IMR-90 (cell line): Measurements from ENCODE around the gene ABI3. TPM values are rescaled to one million over a fixed set of nuclear protein-coding genes. Genes with fewer than 3 reads are reported as not detected.

ENCODE experiments used
- ATAC-seq: fragments of 200-7000 bp; cut with Tn5 transposase; 2 replicates; pipeline ENCODE4 v1.9.1; 2020; ENCODE audit warnings: low read depth, mild to moderate bottlenecking, moderate library complexity
- BruUV-seq: library from RNA; stranded (reverse); fragments of 400-500 nt; replicated peaks from 2 replicates; lab custom pipeline; 2021; lab: Mats Ljungman, UMichigan
- CTCF ChIA-PET: fragments of 300-600 bp; formaldehyde crosslinking; extraction: SDS; loops from one replicate; lab custom pipeline; 2021; ENCODE audit warnings: antibody characterized with exemption; lab: Yijun Ruan, JAX
- POLR2A ChIA-PET: fragments of 300-600 bp; sonication (Branson Sonifier 250); formaldehyde crosslinking; loops from one replicate; lab custom pipeline; 2022; ENCODE audit warnings: antibody characterized with exemption; ENCODE audit not compliant: unreplicated experiment; lab: Charles Lee
- DNase-seq: peaks from one replicate; pipeline ENCODE4 v3.0.0; 2013
- H2AFZ ChIP-seq: replicated peaks from 2 replicates; pipeline ENCODE3; 2013; ENCODE audit warnings: low read length, mild to moderate bottlenecking; ENCODE audit not compliant: poor library complexity
- H2AK5ac ChIP-seq: 2 replicates; pipeline ENCODE4 v1.6.1; 2013; ENCODE audit warnings: low read depth, low read length, inconsistent platforms
- H2AK9ac ChIP-seq: replicated peaks from 2 replicates; pipeline ENCODE3; 2013; ENCODE audit warnings: mild to moderate bottlenecking, low read depth, low read length, moderate library complexity; ENCODE audit not compliant: poor library complexity
- H2BK120ac ChIP-seq: 2 replicates; pipeline ENCODE4 v1.6.1; 2013; ENCODE audit warnings: low read depth, low read length, inconsistent platforms
- H2BK15ac ChIP-seq: 3 replicates; pipeline ENCODE4 v1.6.1; 2013; ENCODE audit warnings: low read depth, low read length, inconsistent platforms
- H2BK20ac ChIP-seq: 2 replicates; pipeline ENCODE4 v1.6.1; 2013; ENCODE audit warnings: low read depth, mild to moderate bottlenecking, inconsistent platforms, low read length, moderate library complexity
- H2BK5ac ChIP-seq: 2 replicates; pipeline ENCODE4 v1.6.1; 2013; ENCODE audit warnings: mild to moderate bottlenecking, low read depth, low read length, inconsistent platforms; ENCODE audit not compliant: poor library complexity, severe bottlenecking
- H3K14ac ChIP-seq: replicated peaks from 2 replicates; pipeline ENCODE4 v1.6.1; 2013; ENCODE audit warnings: low read depth, low read length, inconsistent platforms
- H3K18ac ChIP-seq: 2 replicates; pipeline ENCODE4 v1.6.1; 2013; ENCODE audit warnings: low read depth, low read length, control low read depth
- H3K23ac ChIP-seq: 2 replicates; pipeline ENCODE4 v1.6.1; 2013; ENCODE audit warnings: low read depth, low read length, inconsistent platforms
- H3K27ac ChIP-seq: 2 replicates; pipeline ENCODE4 v1.5.1; 2013; ENCODE audit warnings: mild to moderate bottlenecking, control low read depth, low read length; ENCODE audit not compliant: insufficient read depth
- H3K27me3 ChIP-seq: 2 replicates; pipeline ENCODE4 v1.6.1; 2013; ENCODE audit warnings: low read length; ENCODE audit not compliant: control insufficient read depth, insufficient read depth
- H3K36me3 ChIP-seq: 2 replicates; pipeline ENCODE4 v1.6.1; 2013; ENCODE audit warnings: low read length, mixed read lengths; ENCODE audit not compliant: control insufficient read depth, insufficient read depth
- H3K4ac ChIP-seq: 2 replicates; pipeline ENCODE4 v1.6.1; 2013; ENCODE audit warnings: low read depth, low read length, inconsistent platforms
- H3K4me1 ChIP-seq: 2 replicates; pipeline ENCODE4 v1.6.1; 2013; ENCODE audit warnings: low read length, mixed read lengths; ENCODE audit not compliant: control insufficient read depth, insufficient read depth
- H3K4me2 ChIP-seq: 2 replicates; pipeline ENCODE4 v1.6.1; 2013; ENCODE audit warnings: low read depth, mild to moderate bottlenecking, control low read depth, low read length, moderate library complexity
- H3K4me3 ChIP-seq: 2 replicates; pipeline ENCODE4 v1.5.1; 2013; ENCODE audit warnings: low read depth, mild to moderate bottlenecking, control low read depth, low read length, moderate library complexity; ENCODE audit not compliant: insufficient read depth
- H3K56ac ChIP-seq: 2 replicates; pipeline ENCODE4 v1.6.1; 2013; ENCODE audit warnings: low read length, inconsistent platforms; ENCODE audit not compliant: insufficient read depth; ENCODE audit errors: extremely low read depth
- H3K79me1 ChIP-seq, 2 experiments: 2 replicates each; pipeline ENCODE4 v1.6.1; 2013; ENCODE audit warnings: low read length in 2 of 2, inconsistent platforms in 1 of 2, low read depth in 1 of 2
- H3K9ac ChIP-seq: 2 replicates; pipeline ENCODE4 v1.6.1; 2013; ENCODE audit warnings: low read depth, low read length, control low read depth
- H3K9me1 ChIP-seq: 2 replicates; pipeline ENCODE4 v1.6.1; 2013; ENCODE audit warnings: low read length, inconsistent platforms; ENCODE audit not compliant: insufficient read depth
- H3K9me3 ChIP-seq: 2 replicates; pipeline ENCODE4 v1.6.1; 2013; ENCODE audit warnings: low read length; ENCODE audit not compliant: control insufficient read depth, insufficient read depth
- H4K20me1 ChIP-seq: 2 replicates; pipeline ENCODE4 v1.6.1; 2013; ENCODE audit warnings: low read length, inconsistent platforms; ENCODE audit not compliant: insufficient read depth
- H4K5ac ChIP-seq: 2 replicates; pipeline ENCODE4 v1.6.1; 2013; ENCODE audit warnings: mild to moderate bottlenecking, low read depth, low read length, control low read depth
- H4K8ac ChIP-seq, 2 experiments: 2 replicates each; pipeline ENCODE4 v1.6.1; 2013; ENCODE audit warnings: low read depth in 2 of 2, low read length in 2 of 2, control low read depth in 1 of 2, inconsistent platforms in 1 of 2
- H4K91ac ChIP-seq: 2 replicates; pipeline ENCODE4 v1.6.1; 2013; ENCODE audit warnings: low read depth, low read length, inconsistent platforms; ENCODE audit not compliant: insufficient read depth
- BHLHE40 ChIP-seq: fragments of 150-350 bp; IDR thresholded peaks from 2 replicates; pipeline ENCODE4 v1.6.1; 2016; ENCODE audit warnings: mild to moderate bottlenecking, low read depth, low read length
- RFX5 ChIP-seq: IDR thresholded peaks from 2 replicates; pipeline ENCODE4 v1.8.0; 2012; ENCODE audit warnings: low read depth, mild to moderate bottlenecking, low read length, moderate library complexity
- WGBS, 2 experiments: methylation state at CpG; one replicate each; pipeline versions ENCODE4 v1.1.5 to v1.1.7; 2013; ENCODE audit warnings: missing lambda C conversion rate in 2 of 2; ENCODE audit not compliant: insufficient read length in 1 of 2; ENCODE audit errors: extremely low coverage in 2 of 2; 5-methylcytosine and 5-hydroxymethylcytosine counted together
- dilution Hi-C: fragments of 300-500 bp; cut with HindIII; formaldehyde crosslinking; loops from one replicate; pipeline ENCODE4 v1.14.3; 2018; ENCODE audit warnings: low sequenced_read_pairs; ENCODE audit not compliant: unreplicated experiment
- in situ Hi-C: fragments of 300-500 bp; cut with MboI; formaldehyde crosslinking; loops from 3 replicates; pipeline ENCODE4 v1.14.3; 2019; ENCODE audit warnings: low sequenced_read_pairs, inconsistent platforms, mixed read lengths
- intact Hi-C: fragments of 100-400 bp; cut with micrococcal nuclease; formaldehyde crosslinking; loops from 2 replicates; pipeline ENCODE4 v1.10.0; 2022
- polyA plus RNA-seq, 3 experiments: library from polyadenylated mRNA; depleted of rRNA; stranded (reverse); fragments of >200 nt; gene quantifications; 2 replicates each; pipeline ENCODE4 v1.2.3, GENCODE V29; 2012; ENCODE audit warnings: low replicate concordance in 1 of 3
- total RNA-seq: library from RNA; depleted of rRNA; stranded (reverse); fragments of >200 nt; gene quantifications from 2 replicates; pipeline ENCODE4 v1.2.3, GENCODE V29; 2012
- TF ChIP-seq, protein P1 (sequence below): fragments of 150-350 bp; IDR thresholded peaks from 2 replicates; pipeline ENCODE4 v1.6.1; 2016; ENCODE audit warnings: low read depth, mild to moderate bottlenecking, low read length, moderate library complexity, borderline replicate concordance
- TF ChIP-seq, protein P2 (sequence below): conservative IDR thresholded peaks from 2 replicates; pipeline ENCODE4 v1.5.1; 2012; ENCODE audit warnings: mild to moderate bottlenecking, low read depth, low read length, improper control_type of control experiment

Gene ABI3
- total and polyA plus RNA-seq, 2 of the 4 experiments (the other 2 are of a cell fraction), result 1.1 to 1.2 TPM

DNA sequence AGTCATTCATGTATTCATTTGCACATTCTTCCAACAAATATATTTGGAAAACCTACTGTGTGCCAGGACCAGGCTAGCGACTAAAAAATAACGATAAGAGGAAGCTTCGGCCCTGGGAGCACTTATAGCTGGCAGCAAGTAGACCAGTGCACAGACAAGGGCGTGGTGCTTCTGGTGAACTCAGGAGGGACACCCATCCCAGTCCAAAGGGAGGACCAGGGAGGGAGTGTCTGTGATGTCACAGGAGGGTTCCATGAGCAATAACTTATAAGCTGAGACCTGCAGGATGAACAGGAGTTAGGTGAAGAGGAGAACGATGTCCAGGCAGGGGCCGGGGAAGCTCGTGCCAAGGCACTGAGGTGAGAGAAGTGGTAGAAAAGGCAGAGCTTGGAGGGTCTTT is 37.4 kb downstream of the ABI3 start:
- H3K27me3 ChIP-seq, result peaks cover 15% of the 10 kb centered on the region
- H3K56ac ChIP-seq, result no peak overlapping the region
- no peak overlapping the region for H3K4me2 ChIP-seq
- BruUV-seq, result no TSS peak
- no peak overlapping the region for H2AK9ac ChIP-seq
- POLR2A ChIA-PET, result no interaction called here
- no peak overlapping the region for H3K9ac ChIP-seq
- H4K91ac ChIP-seq, result no peak overlapping the region
- dilution Hi-C loops (no loop called here), in situ Hi-C loops (no loop called here), intact Hi-C loops (no loop called here)
- no peak overlapping the region for H3K14ac ChIP-seq
- no peaks in the 10 kb centered on the region for H3K4me1 ChIP-seq
- no peak overlapping the region for H3K18ac ChIP-seq
- no peaks in the 10 kb centered on the region for H3K36me3 ChIP-seq
- TF ChIP-seq, protein P1, sequence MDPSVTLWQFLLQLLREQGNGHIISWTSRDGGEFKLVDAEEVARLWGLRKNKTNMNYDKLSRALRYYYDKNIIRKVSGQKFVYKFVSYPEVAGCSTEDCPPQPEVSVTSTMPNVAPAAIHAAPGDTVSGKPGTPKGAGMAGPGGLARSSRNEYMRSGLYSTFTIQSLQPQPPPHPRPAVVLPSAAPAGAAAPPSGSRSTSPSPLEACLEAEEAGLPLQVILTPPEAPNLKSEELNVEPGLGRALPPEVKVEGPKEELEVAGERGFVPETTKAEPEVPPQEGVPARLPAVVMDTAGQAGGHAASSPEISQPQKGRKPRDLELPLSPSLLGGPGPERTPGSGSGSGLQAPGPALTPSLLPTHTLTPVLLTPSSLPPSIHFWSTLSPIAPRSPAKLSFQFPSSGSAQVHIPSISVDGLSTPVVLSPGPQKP, result no peak
- TF ChIP-seq, protein P2, sequence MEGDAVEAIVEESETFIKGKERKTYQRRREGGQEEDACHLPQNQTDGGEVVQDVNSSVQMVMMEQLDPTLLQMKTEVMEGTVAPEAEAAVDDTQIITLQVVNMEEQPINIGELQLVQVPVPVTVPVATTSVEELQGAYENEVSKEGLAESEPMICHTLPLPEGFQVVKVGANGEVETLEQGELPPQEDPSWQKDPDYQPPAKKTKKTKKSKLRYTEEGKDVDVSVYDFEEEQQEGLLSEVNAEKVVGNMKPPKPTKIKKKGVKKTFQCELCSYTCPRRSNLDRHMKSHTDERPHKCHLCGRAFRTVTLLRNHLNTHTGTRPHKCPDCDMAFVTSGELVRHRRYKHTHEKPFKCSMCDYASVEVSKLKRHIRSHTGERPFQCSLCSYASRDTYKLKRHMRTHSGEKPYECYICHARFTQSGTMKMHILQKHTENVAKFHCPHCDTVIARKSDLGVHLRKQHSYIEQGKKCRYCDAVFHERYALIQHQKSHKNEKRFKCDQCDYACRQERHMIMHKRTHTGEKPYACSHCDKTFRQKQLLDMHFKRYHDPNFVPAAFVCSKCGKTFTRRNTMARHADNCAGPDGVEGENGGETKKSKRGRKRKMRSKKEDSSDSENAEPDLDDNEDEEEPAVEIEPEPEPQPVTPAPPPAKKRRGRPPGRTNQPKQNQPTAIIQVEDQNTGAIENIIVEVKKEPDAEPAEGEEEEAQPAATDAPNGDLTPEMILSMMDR, result no peak
- no peak for TF ChIP-seq RFX5
- no peak for TF ChIP-seq BHLHE40
- H3K9me1 ChIP-seq, result no peaks in the 10 kb centered on the region
- H2AFZ ChIP-seq, result no peak overlapping the region
- no peaks in the 10 kb centered on the region for H3K79me1 ChIP-seq
- H3K9me3 ChIP-seq, result no peaks in the 10 kb centered on the region
- 94% methylated on average over 3 of the region's 7 CpGs; no CpG with 5 or more reads in 1 of the 2 experiments for WGBS, 2 experiments
- H3K4ac ChIP-seq, result no peak overlapping the region
- no peak overlapping the region for H2BK5ac ChIP-seq
- no peak overlapping the region for H2BK15ac ChIP-seq
- H2BK120ac ChIP-seq, result no peak overlapping the region
- H4K5ac ChIP-seq, result no peak overlapping the region
- H2BK20ac ChIP-seq, result no peak overlapping the region
- no peak overlapping the region for H3K27ac ChIP-seq
- CTCF ChIA-PET, result no interaction called here
- no peak overlapping the region for H2AK5ac ChIP-seq
- no peaks in the 10 kb centered on the region for H4K20me1 ChIP-seq
- no peak overlapping the region for H4K8ac ChIP-seq
- ATAC-seq, result no peak
- DNase-seq, result no peak
- H3K4me3 ChIP-seq, result no peak overlapping the region
- H3K23ac ChIP-seq, result no peak overlapping the region
